T-helper 2 cell treated with Interferon-gamma antibody and Interleukin-4, amounts not matched to agents 100 ng/mL and 5 ng/mL, for 36 hours (primary cell): ENCODE data around the gene SLC19A1. TPM values are rescaled to one million over a fixed set of nuclear protein-coding genes. Genes with fewer than 3 reads are reported as not detected.

Source experiments
- intact Hi-C: fragments of 100-400 bp; cut with micrococcal nuclease; formaldehyde crosslinking; loops from one replicate; pipeline ENCODE4 v1.15.1; 2023
- total RNA-seq: library from RNA; stranded (reverse); gene quantifications from 2 replicates; pipeline ENCODE4 v1.2.3, GENCODE V29; 2022

The SLC19A1 gene
- 52.0 and 54.1 TPM in 2 replicates for total RNA-seq

DNA sequence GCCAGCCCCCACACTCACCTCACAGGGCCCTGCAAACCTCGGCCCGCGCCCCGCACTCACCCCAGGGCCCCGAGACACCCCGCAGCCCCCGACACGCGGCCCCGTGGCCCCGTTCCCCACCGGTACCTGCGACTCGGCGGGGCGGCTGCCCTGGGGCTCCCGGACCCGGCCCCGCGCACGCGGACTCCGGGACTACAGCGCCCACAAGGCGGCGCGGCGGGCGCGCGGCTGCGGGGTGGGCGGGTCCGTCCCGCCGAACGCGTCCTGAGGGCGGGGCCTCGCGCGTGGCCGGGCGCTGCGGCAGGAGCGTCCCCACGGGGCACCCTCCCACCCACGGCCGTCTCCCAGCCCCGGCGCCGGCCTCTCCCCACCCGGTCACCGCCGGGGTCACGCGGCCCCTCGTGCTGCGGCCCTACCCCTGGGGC, at the start of gene SLC19A1:
Gene SLC19A1, minus strand, starts transcription at position 199 of the 425 bp plus-strand sequence. CDS start 4,481 bp downstream, outside the sequence.
- intact Hi-C loops = loop anchor here (1.0 to 5.0 kb wide), 4 partner anchors 8 to 255 kb away; partner anchors contain the start of genes PCBP3 and POFUT2

DNA sequence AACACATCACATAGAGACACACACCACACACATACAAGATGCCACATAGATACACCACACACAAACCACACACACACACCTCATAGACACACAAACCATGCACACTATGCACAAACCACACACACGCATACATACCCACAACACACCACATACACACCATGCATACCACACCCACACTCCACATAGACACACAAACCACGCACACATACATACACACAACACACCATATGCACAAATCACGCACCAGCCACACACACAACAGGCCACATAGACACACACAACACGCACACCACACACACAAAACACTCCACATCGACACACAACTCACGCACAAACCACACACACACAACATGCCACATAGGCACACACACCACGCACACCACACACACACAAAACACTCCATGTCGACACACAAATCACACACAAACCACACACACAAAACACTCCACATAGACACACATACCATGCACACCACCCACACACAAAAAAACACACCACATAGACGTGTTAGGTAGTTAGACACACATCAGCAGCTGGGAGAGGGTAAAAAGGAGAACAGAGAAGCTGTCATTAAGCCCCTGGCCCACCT, 49.5 kb upstream of the SLC19A1 start:
- intact Hi-C loops = no loop called here

DNA sequence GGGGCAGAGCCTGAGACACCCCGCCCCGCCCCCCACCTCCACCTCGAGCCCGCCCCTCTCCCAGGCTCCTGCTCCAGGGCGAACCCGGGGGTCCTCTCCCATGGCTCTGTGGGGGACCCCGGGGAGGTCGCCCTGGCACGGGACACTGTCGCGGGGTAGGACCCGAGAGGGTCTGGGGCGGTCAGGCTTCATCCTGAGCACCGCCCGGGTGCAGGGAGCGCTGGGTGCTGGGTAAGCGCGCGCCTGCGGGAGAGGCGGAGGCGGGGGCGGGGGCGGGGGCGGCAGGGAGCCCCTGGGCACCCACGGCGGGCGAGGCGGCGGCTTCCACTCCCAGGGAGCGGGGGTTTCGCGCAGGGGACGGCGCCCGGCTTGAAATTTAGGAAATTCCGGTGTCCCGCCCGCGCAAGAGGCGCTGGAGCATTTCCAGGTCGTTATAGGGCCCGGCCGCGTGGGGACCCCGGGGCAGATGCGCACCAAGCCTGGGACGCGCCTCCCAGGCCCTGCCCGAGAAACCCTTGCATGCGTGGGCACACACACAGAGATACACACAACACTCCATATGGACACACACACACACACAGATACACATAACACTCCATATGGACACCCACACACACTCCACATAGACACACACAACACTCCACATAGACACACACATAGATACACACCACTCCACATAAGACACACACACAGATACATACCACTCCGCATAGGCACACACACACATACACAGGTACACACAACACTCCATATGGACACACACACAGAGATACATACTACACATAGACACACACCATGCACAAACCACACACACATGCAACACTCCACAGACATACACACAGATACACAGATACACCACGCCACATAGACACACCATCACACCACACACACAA, 48.7 kb upstream of the SLC19A1 start:
- intact Hi-C loops = loop anchor here (1.0 kb wide), 1 partner anchor 52 kb away; the partner anchor contains the start of gene PCBP3

DNA sequence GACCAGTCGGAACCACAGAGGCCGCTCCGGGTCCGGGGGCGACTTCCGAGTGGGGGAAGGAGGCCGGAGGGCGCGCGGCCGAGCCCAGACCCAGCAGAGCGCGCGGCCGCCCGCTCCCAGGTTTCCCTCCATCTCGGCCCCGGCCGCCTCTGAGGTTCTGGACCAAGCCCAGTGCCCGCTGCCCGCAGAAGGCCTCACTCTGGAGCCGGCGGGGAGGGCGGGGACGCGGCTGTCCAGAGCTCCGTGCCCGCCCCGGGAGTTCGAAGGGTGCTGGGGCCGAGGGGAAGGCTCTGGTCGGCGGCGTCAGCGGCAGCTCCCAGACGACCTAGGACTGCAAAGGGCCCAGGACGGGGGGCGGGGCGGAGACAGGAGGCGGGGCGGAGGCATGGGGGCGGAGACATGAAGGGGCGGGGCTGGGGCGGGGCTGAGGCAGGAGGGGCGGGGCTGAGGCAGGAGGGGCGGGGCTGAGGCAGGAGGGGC, 48.0 kb upstream of the SLC19A1 start:
- intact Hi-C loops = loop anchor here (1.0 kb wide), 1 partner anchor 53 kb away; the partner anchor contains the start of gene PCBP3

DNA sequence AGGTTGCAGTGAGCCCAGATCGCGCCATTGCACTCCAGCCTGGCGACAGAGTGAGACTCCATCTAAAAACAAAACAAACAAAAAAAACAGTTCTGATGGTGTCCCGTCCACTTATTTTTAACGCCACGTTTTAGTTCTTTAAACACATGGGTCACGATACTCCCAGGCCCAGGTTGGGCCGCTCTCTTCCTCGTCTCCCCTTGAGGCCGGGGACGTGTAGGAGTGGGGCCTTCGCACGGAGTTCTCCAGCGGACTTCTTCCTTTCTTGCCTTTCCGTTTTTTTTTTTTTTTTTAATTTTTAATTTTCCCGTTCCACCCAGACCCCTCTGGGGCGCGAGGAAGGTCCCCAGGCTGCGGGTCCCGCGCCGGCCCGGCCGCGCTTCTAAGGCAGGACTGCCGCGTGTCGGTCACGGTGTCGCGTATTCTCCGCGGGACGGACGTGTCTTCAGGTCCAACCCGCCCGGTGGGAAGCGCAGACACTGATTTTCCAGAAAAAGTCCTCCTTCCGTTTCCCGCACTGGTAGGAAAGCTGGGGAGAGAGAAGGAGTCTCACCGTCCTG, 47.5 kb upstream of the SLC19A1 start:
- intact Hi-C loops = loop anchor here (1.0 kb wide), 1 partner anchor 54 kb away; the partner anchor contains the start of gene PCBP3

DNA sequence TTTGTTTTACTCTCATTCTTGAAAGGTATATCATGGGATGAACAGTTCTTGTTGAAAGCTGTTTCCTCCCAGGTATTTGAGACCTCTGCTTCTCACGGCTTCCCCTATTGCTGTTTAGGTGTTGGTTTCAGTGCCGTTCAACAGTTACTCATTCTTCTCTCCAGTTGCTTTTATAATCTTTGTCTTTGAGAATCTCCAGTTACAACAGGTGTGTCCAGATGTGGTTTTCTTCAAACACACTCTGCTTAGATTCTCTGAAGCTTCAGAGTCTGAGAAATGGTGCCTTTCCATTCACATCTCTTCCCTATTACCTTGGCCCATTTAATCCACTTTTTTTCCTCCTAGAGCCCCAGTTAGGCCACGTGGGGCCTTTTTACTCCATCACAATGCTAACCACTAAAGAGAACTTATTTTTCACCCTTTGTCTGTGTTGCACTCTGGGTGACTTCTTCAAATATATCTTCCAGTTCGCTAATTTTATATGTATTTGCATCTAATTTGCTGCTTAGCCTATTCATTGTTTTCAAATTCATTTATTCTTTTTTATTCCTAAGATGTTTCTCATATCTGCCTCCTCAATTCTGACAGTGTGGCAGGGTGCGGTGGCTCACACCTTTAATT, 46.7 kb upstream of the SLC19A1 start:
- intact Hi-C loops = no loop called here

DNA sequence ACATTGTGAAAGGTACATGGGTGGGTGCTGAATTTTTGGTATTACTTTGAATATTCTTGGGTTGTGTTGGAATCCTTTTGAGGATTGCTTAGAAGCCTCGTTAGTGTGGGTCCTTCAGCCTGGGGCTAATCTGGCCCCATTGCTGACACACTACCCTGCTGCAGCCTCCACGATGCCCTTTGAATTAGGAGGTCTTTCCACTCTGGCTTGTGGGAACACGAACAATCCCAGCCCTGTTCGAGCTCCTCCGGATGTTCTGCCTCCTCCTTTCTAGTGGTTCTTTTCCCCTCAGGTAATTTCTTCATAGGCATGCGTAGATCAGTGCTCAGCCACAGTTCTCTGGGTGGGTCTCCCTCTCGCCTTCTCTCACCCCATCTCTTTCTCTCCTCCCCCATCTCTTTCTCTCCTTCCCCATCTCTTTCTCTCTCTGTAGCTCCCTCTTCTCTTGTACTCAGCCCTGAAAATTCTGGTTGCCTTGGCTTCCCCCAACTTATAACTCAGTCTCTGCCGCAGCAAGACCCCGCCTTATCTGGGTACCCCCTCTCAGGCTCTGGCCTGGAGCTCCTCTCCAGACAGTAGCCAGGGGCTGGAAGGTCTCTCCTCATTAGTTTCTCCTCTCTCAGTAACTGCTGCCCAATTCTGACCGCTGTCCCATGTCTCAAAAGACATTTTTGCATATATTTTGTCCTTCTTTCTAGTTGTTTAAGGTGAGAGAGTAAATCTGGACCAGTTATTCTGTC, 46.0 kb upstream of the SLC19A1 start:
- intact Hi-C loops = no loop called here

DNA sequence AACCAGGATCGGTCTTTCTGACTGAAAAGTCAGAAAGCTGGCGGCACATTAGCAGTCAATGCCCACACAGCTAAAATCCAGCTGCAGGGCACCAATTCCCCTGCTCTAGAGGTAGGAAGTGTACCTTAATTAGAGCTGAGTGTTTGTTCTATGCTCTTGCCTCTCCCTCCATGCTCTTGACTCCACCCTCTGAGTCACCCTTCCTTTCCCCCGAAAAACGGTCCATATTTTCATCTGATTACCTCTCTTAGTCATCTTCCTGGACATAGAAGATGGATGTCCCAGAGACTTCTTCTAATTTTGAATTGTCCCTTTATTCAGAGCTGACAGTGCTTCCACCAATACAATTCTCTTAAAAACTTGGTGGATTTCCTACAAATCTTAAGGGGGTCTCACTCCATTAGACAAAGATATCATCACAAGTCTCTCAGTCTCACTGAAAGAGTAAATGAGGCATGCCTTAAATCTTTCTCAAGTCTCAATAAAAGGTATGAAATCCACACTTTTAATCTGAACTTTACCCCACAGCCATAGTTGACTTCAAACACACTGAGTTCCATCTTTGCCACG, 44.1 kb upstream of the SLC19A1 start:
- intact Hi-C loops = no loop called here

DNA sequence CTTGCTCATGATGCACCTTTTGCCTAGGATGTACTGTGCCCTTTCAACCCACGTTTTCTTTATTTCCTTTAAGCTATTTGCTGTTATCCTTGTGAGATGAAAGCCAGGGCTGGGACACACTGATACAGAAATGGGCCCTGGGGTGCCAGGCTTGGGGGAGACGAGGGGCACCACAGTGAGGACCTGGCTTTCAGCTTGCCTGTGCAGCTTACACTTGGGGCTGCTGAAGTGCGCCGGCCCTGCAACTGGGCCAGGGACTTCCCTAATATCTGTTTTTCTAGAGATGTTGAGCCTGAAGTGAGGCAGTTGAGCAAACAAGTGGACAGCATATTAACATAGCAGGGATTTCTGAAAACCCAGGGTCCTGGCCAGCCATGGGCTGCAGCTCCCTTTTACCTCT, 42.5 kb upstream of the SLC19A1 start:
- intact Hi-C loops = no loop called here

DNA sequence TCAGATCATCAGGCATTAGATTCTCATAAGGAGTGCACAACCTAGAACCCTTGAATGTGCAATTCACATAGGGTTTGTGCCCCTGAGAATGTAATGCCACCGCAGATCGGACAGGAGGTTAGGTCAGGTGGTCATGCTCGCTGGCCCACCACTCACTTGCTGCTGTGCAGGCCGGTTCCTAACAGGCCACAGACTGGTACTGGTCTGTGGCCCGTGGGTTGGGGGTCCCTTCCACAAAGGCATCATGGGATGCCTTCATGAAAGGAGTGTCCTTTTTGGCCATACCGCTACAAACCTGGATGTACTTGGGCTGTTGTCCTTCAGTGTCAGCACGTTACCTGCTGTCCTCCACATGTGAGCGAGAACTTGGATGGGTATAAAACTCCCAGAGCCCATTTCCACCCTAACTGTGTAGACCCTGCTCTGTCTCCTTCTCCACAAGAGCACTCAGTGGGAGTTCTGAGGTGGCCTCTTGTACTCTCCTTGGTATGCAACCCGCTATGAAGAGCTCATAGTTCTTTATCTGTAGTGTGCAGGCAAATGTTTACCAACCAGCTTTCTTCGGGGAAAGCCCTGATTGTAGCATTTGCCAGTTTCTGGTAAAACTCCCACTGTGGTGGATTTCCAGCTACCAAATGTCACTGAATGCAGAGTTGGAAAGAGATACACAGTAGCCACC, 41.7 kb upstream of the SLC19A1 start:
- intact Hi-C loops = no loop called here

DNA sequence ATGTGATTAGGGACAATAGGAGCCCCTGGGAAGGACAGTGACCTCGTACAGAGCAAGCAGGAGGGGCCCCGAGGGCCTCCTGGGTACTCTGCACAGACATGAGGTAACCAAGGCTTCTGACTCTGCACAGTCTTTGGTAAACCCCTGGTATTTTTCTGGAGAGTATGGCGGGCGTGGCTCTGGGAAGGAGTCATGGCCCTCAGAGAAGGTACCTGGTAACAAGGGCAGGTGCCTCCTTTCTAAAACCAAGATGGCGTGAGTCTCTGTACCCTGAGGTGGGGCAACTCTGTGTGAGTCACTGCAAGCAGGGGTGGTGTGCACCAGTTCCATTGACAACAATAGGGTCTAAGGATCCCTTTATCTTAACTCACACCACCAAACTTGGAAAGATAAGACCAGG, 39.9 kb upstream of the SLC19A1 start:
- intact Hi-C loops = no loop called here

DNA sequence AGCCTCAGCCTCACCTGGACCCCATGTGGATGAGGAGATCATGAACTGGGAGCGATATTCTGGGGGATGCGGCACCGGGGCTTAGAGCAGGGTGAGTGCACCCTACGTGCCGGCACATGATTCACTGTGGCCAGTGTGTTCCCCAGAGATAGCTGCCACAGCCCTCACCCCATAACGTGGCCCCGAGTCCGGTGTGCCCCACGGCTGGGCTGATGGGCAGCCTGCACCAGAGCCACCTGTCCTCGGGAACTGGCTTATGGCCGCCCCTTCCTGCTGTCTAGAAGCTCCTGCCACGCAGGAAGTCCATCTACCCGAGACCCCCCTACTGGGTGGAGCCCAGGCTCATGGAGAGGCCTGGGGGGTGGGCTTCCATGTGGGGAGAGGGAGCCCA, 39.1 kb upstream of the SLC19A1 start:
- intact Hi-C loops = no loop called here

DNA sequence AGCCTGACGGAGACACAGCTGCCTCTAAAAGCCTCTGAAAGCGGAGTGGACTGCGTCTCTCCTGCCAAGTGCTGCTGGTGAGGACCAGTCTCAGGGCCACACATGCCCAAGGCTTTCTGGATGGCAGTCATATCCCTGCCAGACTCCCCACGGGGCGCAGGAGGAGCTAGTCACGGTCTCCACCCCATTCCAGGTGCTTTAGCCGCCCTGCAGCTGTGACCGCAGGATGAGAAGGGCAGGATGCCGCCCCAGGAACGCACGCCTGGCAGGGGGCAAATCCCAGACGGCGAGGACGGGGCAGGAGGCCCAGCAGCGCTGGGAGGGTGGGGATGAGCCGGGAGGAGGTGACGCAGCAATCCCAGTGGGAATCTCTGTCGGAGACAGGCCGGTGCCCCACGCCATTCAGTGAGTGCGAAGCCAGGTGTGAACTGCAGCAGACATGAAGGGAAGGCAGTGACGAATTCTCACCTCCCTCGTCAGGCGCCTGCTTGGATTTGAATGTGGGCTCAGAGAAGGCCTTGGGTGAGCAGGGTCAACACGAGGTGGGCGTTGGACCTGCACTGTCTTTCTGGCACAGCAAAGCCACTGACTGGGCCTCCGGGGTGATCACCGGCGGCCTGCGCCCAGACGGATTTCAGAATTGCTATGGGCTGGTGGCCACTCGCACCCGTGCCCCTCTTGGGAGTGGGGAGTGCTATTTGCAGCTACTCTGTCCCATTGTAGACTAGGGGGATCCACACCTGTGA, 38.5 kb upstream of the SLC19A1 start:
- intact Hi-C loops = no loop called here

DNA sequence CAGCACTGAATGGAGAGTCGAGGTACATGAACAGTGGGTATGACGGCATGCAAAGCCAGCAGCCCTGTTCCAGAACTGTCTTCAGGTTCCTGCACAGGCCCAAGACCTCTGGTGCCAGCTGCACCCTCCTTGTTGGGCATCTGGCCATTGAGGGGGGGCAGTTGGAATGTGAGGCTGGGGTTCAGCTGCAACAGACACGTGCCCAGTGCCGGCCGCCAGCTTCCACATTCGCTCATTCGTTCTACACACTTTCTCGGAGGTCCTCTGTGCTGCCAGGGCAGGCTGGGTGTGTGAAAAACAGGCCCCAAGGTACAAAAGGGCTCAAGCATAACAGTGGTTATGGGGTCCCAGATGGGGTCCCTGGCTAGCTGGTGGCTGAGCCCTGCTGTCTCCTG, 37.9 kb upstream of the SLC19A1 start:
- intact Hi-C loops = no loop called here

DNA sequence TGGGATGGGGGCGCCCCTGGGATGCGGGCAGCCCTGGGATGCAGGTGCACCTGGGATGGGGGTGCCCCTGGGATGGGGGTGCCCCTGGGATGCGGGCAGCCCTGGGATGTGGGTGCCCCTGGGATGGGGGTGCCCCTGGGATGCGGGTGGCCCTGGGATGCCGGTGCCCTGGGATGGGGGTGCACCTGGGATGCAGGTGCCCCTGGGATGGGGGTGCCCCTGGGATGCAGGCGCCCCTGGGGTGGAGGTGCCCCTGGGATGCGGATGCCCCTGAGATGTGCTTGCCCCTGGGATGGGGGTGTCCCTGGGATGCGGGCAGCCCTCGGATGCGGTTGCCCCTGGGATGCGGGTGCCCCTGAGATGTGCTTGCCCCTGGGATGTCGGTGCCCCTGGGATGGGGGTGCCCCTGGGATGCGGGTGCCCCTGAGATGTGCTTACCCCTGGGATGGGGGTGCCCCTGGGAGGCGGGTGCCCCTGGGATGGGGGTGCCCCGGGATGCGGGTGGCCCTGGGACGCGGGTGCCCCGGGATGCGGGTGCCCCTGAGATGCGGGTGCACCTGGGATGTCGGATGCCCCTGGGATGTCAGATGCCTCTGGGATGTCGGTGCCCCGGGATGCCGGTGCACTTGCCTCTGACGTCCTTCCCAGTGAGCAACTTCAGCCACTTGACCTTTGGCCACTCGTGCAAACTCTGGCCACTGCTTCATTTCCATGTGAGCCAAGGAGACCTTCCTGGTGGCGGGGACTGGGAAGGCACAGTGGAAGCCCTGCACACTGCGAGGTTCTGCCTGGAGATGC, 37.3 kb upstream of the SLC19A1 start:
- intact Hi-C loops = no loop called here

DNA sequence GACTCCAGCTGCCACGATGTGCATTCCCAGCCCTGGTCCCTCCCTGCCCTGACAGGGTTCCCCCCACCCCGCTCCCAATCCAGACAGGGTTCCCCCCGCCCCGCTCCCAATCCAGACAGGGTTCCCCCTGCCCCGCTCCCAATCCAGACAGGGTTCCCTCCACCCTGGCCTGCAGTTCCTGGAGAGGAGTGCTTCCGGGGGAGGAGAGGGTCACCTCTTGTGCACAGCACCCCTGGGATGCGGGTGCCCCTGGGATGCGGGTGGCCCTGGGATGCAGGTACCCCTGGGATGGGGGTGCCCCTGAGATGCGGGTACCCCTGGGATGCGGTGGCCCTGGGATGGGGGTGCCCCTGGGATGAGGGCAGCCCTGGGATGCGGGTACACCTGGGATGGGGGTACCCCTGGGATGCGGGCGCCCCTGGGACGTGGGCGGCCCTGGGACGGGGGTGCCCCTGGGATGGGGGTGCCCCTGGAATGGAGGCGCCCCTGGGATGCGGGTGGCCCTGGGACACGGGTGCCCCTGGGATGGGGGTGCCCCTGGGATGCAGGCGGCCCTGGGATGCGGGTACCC, 36.7 kb upstream of the SLC19A1 start:
- intact Hi-C loops = no loop called here

DNA sequence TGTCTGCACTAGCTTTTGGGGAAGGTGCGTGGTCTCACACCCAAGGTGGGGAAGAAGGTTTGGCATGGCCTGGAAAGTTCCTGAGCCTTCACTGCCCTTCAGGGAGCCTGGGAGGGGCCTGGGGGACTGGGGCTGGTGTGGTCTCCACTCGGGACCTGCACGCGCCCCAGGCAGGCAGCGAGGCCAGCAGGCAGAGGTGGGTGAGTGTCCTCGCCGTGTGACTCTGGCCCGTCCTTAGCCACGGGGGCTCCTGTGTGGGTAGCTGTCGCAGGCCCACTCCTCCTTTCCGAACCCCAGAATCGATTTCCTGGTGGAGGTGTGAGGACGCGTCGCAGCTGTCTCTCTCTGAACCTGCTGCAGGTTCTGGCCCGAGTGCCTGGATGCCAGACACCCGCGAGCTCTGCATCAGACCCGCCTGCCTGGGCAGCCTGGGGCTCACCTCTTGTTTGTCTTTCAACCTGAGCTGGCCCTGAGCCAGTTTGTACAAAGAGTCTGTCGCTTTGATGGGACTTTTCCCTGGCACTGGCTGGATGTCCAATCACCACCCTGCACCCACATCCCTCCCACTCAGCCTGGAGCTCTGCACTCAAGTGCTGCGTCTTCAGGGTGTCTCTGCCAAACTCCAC, 36.0 kb upstream of the SLC19A1 start:
- intact Hi-C loops = no loop called here

DNA sequence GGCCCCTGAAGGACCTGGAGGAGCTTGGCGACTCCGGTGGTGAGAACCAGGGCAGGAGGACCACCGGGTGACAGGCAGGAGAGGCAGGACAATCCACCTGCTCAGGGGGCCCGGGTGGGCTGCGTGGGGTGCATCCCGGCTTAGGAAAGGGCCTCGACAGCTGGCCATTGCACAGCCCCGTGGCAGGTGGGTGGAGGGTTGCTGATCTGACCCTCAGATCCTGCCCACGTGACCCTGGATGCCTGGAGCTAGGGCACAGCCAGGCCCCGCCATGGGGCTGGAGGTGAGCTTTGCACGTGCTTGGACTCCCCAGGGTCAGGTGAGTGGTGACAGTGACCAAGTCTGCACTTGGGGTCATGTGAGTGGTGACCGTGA, 35.5 kb upstream of the SLC19A1 start:
- intact Hi-C loops = no loop called here
